ENCODE data around the gene ZAR1L.
"Not testable (repeated sequence)": the region's sequence is repeated elsewhere in the genome, so short reads cannot be mapped to it uniquely, and the experiment has no call there.

Gene ZAR1L, protein sequence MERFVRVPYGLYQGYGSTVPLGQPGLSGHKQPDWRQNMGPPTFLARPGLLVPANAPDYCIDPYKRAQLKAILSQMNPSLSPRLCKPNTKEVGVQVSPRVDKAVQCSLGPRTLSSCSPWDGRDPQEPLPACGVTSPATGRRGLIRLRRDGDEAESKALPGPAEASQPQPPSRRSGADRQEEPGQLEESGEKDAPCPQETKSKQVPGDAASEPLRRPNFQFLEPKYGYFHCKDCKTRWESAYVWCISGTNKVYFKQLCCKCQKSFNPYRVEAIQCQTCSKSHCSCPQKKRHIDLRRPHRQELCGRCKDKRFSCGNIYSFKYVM

DNA sequence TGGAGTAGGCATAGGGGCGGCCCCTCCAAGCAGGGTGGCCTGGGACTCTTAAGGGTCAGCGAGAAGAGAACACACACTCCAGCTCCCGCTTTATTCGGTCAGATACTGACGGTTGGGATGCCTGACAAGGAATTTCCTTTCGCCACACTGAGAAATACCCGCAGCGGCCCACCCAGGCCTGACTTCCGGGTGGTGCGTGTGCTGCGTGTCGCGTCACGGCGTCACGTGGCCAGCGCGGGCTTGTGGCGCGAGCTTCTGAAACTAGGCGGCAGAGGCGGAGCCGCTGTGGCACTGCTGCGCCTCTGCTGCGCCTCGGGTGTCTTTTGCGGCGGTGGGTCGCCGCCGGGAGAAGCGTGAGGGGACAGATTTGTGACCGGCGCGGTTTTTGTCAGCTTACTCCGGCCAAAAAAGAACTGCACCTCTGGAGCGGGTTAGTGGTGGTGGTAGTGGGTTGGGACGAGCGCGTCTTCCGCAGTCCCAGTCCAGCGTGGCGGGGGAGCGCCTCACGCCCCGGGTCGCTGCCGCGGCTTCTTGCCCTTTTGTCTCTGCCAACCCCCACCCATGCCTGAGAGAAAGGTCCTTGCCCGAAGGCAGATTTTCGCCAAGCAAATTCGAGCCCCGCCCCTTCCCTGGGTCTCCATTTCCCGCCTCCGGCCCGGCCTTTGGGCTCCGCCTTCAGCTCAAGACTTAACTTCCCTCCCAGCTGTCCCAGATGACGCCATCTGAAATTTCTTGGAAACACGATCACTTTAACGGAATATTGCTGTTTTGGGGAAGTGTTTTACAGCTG is at the start of gene ZAR1L, which contains the start of gene BRCA2:
Gene ZAR1L, minus strand, starts transcription at position 126 of the 790 bp plus-strand sequence. CDS start 3,438 bp downstream, outside the sequence.
Gene BRCA2, plus strand, starts transcription at position 271 of the 790 bp plus-strand sequence. CDS start 953 bp downstream, outside the sequence.
- peak; percentile 89 for DNase-seq

DNA sequence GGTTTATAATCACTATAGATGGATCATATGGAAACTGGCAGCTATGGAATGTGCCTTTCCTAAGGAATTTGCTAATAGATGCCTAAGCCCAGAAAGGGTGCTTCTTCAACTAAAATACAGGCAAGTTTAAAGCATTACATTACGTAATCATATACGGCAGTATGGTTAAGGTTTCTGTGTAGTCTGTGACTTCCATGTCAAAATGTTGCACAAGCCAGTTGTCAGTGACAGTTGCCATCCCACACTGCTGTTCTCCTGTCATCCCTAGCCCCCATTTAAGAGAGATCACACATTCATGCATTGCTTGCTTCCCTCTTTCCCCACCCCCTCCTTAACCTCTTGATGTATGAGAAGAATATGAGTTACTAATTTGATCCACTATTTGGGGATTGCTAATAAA is 47.4 kb upstream of the ZAR1L start:
- DNase-seq, result no peak

DNA sequence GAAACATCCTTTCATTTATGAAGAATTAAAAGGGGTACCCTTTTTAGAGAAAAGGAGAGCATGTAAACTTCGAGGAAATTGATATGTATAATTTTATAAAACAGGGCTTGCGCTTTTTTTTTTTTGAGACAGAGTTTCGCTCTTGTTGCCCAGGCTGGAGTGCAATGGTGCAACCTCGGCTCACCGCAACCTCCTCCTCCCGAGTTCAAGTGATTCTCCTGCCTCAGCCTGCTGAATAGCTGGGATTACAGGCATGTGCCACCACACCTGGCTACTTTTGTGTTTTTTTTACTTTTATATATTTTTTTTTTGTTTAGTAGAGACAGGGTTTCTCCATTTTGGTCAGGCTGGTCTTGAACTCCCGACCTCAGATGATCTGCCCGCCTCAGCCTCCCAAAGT is 40.8 kb upstream of the ZAR1L start:
- not testable (repeated sequence) for DNase-seq

GRCh38 chr13:32354040-32354439 is 38.9 kb upstream of the ZAR1L start:
- no peak for DNase-seq

GRCh38 chr13:32350839-32351441 is 35.8 kb upstream of the ZAR1L start:
- not testable (repeated sequence) for DNase-seq

- DNase-seq, result no peak
Measured at GRCh38 chr13:32347651-32348050, 32.5 kb upstream of the ZAR1L start.

DNA sequence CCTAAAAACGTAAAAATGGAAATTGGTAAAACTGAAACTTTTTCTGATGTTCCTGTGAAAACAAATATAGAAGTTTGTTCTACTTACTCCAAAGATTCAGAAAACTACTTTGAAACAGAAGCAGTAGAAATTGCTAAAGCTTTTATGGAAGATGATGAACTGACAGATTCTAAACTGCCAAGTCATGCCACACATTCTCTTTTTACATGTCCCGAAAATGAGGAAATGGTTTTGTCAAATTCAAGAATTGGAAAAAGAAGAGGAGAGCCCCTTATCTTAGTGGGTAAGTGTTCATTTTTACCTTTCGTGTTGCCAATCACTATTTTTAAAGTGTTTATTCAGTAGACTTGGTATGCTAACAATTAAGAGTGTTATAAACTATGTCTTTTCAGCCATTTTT is 25.8 kb upstream of the ZAR1L start:
- no peak for DNase-seq

GRCh38 chr13:32334671-32335070 is 19.5 kb upstream of the ZAR1L start:
- DNase-seq, result no peak

DNA sequence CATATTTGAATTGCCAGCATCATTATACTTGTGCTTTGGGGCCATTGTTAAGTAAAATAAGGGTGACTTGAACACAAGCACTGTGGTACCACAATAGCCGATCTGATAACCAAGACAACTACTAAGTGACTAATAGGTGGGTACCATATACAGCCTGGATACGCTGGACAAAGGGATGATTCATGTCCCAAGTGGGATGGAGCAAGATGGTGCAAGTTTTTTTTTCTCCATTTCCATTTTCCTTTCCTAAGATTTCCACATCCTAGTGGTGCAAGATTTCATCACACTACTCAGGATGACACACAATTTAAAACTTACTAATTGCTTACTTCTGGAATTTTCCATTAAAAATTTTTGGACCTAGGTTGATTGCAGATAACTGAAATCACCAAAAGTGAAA is 15.3 kb upstream of the ZAR1L start:
- DNase-seq, result peak; percentile 75

DNA sequence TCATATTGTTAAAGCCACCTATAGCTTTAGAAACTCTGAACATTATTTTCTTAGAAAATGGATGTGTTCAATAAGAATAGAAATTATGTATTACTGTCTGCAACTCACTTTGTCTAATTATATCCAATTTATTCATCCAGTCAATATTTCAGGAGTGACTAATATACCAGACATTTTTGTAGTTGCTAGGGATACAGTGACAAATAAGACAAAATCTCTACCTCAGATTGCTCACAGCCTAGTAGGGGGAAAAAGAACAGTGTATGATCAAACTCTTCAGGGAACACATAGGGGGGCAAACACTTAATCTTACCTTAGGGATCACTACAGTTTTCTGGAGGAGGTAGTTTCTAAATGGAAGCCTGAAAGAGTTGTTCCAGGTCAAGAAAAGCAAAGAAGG is 8.7 kb upstream of the ZAR1L start:
- DNase-seq, result peak; percentile 80

DNA sequence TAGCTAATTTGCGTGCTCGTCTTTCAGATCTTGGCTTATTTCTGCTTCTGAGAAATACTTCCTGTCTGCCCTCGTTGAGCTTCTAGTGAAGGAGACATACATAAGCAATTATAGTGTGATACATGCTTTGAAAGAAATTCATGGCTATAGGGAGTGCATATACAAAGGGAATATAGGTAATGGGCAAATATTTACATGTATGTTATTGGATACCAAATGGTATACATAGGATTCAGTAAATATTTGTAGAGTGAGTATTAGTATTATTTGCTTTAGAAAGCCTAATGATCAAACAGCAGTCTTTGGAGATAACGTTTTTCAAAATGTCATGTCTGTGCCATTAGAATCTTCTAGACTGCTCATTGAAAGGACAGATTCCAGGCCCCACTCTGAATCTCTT is 5.4 kb upstream of the ZAR1L start:
- DNase-seq, result no peak

DNA sequence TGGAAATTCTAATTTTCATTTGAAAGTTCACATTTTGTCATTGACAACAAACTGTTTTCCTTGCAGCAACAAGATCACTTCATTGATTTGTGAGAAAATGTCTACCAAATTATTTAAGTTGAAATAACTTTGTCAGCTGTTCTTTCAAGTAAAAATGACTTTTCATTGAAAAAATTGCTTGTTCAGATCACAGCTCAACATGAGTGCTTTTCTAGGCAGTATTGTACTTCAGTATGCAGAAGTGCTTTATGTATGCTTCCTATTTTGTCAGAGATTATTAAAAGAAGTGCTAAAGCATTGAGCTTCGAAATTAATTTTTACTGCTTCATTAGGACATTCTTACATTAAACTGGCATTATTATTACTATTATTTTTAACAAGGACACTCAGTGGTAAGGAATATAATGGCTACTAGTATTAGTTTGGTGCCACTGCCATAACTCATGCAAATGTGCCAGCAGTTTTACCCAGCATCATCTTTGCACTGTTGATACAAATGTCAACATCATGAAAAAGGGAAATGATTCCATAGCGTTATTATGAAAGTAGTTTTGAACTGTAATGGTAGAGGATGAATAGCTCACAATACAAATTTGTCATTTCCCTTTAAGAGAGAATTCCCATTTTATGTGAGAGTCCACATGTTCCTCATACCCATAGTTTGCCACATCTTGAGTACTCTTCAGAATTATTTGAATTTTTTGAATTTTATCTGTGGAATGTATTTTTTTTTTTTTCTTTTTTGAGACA is 2.7 kb upstream of the ZAR1L start:
- no peak for DNase-seq

DNA sequence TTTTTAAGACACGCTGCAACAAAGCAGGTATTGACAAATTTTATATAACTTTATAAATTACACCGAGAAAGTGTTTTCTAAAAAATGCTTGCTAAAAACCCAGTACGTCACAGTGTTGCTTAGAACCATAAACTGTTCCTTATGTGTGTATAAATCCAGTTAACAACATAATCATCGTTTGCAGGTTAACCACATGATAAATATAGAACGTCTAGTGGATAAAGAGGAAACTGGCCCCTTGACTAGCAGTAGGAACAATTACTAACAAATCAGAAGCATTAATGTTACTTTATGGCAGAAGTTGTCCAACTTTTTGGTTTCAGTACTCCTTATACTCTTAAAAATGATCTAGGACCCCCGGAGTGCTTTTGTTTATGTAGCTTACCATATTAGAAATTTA is 1.3 kb upstream of the ZAR1L start:
- DNase-seq, result no peak

DNA sequence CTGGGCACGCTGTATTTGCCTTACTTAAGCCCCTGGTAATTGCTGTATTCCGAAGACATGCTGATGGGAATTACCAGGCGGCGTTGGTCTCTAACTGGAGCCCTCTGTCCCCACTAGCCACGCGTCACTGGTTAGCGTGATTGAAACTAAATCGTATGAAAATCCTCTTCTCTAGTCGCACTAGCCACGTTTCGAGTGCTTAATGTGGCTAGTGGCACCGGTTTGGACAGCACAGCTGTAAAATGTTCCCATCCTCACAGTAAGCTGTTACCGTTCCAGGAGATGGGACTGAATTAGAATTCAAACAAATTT is 821 bp upstream of the ZAR1L start:
- DNase-seq, result no peak

- peak; percentile 31 for DNase-seq
Measured at GRCh38 chr13:32314271-32315237, 609 bp downstream of the ZAR1L start.

DNA sequence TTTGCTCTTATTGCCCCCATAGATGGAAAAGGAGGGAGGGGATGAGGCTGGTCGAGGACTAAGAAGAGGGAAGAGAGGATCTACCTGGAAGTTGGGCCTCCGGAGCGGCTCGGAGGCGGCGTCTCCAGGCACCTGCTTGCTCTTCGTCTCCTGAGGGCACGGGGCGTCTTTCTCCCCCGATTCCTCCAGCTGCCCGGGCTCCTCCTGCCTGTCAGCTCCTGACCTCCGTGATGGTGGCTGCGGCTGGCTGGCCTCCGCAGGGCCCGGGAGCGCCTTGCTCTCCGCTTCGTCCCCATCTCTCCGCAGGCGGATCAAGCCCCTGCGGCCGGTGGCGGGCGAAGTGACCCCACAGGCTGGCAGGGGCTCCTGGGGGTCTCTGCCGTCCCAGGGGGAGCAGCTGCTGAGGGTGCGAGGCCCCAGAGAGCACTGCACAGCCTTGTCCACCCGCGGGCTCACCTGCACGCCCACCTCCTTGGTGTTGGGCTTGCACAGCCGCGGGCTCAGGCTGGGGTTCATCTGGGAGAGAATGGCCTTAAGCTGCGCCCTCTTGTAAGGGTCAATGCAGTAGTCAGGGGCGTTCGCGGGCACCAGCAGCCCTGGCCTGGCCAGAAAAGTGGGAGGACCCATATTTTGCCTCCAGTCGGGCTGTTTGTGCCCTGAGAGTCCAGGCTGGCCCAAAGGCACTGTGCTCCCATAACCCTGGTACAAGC is 3.8 kb downstream of the ZAR1L start:
- no peak for DNase-seq

- DNase-seq, result peak; percentile 60
Measured at GRCh38 chr13:32310134-32310706, 4.9 kb downstream of the ZAR1L start.

- DNase-seq, result no peak
Measured at GRCh38 chr13:32309312-32310133, 5.6 kb downstream of the ZAR1L start.

GRCh38 chr13:32305646-32306045 is 9.5 kb downstream of the ZAR1L start:
- no peak for DNase-seq

DNA sequence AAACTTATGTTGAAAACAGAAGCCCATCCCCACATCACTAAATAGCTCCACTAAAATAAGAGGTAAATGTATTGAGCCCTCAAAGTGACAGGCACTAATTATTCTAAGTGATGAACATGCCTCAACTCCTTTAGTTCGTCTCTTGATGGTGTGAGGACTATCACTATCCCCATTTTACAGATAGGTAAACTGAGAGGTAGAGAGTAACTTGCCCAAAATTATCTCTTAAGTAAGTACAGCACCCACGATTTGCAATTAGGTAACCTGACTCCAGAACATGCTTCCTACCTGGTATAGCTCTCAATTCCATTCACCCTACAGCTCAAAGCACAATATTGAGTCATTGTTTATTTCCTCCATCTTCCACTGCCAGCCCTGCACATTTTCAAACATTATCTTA is 12.7 kb downstream of the ZAR1L start:
- DNase-seq, result no peak

Data from HCEC 1CT (cell line).